Measurements from ENCODE around the gene CCDC39. TPM values are rescaled to one million over a fixed set of nuclear protein-coding genes. Genes with fewer than 3 reads are reported as not detected.

Gene CCDC39
- total and polyA plus RNA-seq, 9 of the 15 experiments (the other 6 are each of a cell fraction or from before 2014, with no cell fraction given), result not detected

DNA sequence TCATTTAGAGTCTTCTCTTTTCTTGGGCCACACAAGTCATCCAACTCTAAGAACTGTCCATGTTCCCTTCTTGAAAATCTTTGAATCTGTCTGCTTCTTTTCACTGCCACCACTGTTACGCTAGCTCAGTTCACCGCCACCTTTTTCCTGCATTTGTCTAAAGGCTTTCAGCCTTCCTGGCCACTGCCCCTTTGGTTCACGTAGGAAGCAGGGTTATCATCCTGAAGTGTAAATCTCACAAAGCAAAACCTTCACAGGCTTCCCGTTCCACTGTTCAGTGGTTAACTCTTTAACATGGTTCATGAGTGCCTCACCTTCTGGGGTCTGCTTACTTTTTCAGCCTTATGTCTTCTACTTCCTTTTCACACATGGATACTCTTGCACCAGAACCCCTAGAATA is 26.3 kb upstream of the CCDC39 start:
- TF ChIP-seq ZNF263 (CRISPR knock-in tag; IDR thresholded peaks at IDR 0.05; ENCODE audit: borderline replicate concordance) (no peak), ZNF764 (CRISPR knock-in tag; IDR thresholded peaks at IDR 0.05; ENCODE audit: low read depth) (no peak), MCM5 (IDR thresholded peaks at IDR 0.05; ENCODE audit: low read depth) (no peak), MEF2A (IDR thresholded peaks at IDR 0.05; ENCODE audit: control insufficient read depth, low read depth, low read length) (no peak), GABPB1 (CRISPR knock-in tag; IDR thresholded peaks at IDR 0.05) (no peak), HIVEP1 (CRISPR knock-in tag; IDR thresholded peaks at IDR 0.05) (no peak), ARID1B (IDR thresholded peaks at IDR 0.05) (no peak), RBM14 (IDR thresholded peaks at IDR 0.05; ENCODE audit: borderline replicate concordance, insufficient read depth, low read depth, low read length) (no peak), FOXJ3 (CRISPR knock-in tag; IDR thresholded peaks at IDR 0.05) (no peak), NFE2 (IDR thresholded peaks at IDR 0.05; ENCODE audit: low read depth) (no peak), HLTF (IDR thresholded peaks at IDR 0.05) (no peak), ATF3 (IDR thresholded peaks at IDR 0.05) (no peak), ATF3 (CRISPR knock-in tag; conservative IDR thresholded peaks at IDR 0.05) (no peak), NR3C1 (CRISPR knock-in tag; IDR thresholded peaks at IDR 0.05) (no peak), ZNF3 (CRISPR knock-in tag; IDR thresholded peaks at IDR 0.05) (no peak), NCOA4 (IDR thresholded peaks at IDR 0.05; ENCODE audit: partially characterized antibody) (no peak)
- Histone ChIP-seq H3K9ac (ENCODE audit: insufficient read depth in 1 of 2, low read depth in 2 of 2, low read length in 2 of 2) (no peak overlapping the region), H4K20me1 (replicated peaks; ENCODE audit: control insufficient read depth, insufficient read depth, low read length) (no peaks in the 10 kb centered on the region), H3K4me3 (no peak overlapping the region), H3K27ac (ENCODE audit: extremely low read depth, low read depth, low read length) (no peak overlapping the region), H3K27me3 (ENCODE audit: control insufficient read depth in 2 of 2, insufficient read depth in 2 of 2, low read length in 2 of 2) (no peaks in the 10 kb centered on the region), H3K4me1 (replicated peaks in 1 of 2; ENCODE audit: control insufficient read depth in 2 of 2, insufficient read depth in 2 of 2, low read length in 2 of 2) (no peaks in the 10 kb centered on the region), H3K9me3 (replicated peaks; ENCODE audit: control insufficient read depth, insufficient read depth, low read depth, low read length) (no peaks in the 10 kb centered on the region), H3K36me3 (ENCODE audit: control insufficient read depth, insufficient read depth, low read length) (no peaks in the 10 kb centered on the region), H3K4me2 (ENCODE audit: insufficient read depth, low read length) (no peak overlapping the region), H2AFZ (ENCODE audit: low read depth, low read length) (no peak overlapping the region), H3K9me1 (ENCODE audit: control insufficient read depth, insufficient read depth, low read length) (no peaks in the 10 kb centered on the region), H3K79me2 (ENCODE audit: control insufficient read depth, insufficient read depth, low read length) (no peaks in the 10 kb centered on the region)
- no peak for FAIRE-seq
- 3% methylated on average over 4 of the region's 4 CpGs for WGBS (ENCODE audit: insufficient coverage, low coverage, missing lambda C conversion rate)
- no peak for ATAC-seq
- no TSS peak for BruUV-seq (replicated peaks)
- DNase-seq (ENCODE audit: extremely low read depth in 1 of 4, low spot score in 3 of 4), result no peak
- ChIA-PET POLR2A (no interaction called here), CTCF (ENCODE audit: low intra/inter-chr PET ratio) (no interaction called here)
- intact Hi-C loops (cut with micrococcal nuclease), result no loop called here
- in situ Hi-C loops (cut with MboI), result no loop called here

Data from K562 (cell line).